ENCODE data around the gene ANKRD66. TPM values are rescaled to one million over a fixed set of nuclear protein-coding genes. Genes with fewer than 3 reads are reported as not detected.
"Not testable (repeated sequence)": the region's sequence is repeated elsewhere in the genome, so short reads cannot be mapped to it uniquely, and the experiment has no call there.

The ANKRD66 gene
- total and polyA plus RNA-seq, 2 donors, result 0.05 to 0.09 TPM

DNA sequence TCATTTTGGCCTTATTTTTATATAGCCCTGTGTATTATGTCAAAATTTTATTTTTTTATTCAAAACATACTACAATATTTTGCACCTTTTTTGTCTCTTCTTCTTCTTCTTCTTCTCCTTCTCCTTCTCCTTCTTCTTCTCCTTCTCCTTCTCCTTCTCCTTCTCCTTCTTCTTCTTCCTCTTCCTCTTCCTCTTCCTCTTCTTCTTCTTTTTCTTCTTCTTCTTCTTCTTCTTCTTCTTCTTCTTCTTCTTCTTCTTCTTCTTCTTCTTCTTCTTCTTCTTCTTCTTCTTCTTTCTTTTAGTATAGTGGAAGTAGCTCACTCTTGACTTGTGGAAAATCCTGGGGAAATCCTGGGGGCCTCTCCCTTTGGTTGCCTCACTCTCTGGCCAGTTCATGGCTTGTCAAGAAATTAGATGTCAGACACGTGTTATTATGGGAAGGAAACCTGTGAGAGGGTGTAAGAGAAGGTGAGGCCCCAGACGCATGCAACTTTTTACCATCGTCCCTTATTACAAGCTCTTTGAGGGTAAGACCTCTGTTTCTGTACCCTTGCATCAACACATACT lies 2.5 kb upstream of the ANKRD66 start:
- not testable (repeated sequence) for H3K9me3 ChIP-seq (ENCODE audit: control insufficient read depth in 2 of 2, insufficient read depth in 1 of 2, low read length in 1 of 2); H3K36me3 ChIP-seq (ENCODE audit: control insufficient read depth in 2 of 2, insufficient read depth in 2 of 2, low read length in 1 of 2); H3K27me3 ChIP-seq (ENCODE audit: control insufficient read depth in 2 of 2, insufficient read depth in 1 of 2, low read length in 1 of 2); H3K4me3 ChIP-seq (ENCODE audit: low read length in 2 of 2); DNase-seq (ENCODE audit: low read depth in 6 of 9, low spot score in 9 of 9); H3K27ac ChIP-seq (ENCODE audit: low read depth in 1 of 2, low read length in 1 of 2); H3K4me1 ChIP-seq (ENCODE audit: control insufficient read depth in 2 of 2, insufficient read depth in 2 of 2, low read length in 2 of 2)
- WGBS, result 92% methylated on average over 3 of the region's 3 CpGs

DNA sequence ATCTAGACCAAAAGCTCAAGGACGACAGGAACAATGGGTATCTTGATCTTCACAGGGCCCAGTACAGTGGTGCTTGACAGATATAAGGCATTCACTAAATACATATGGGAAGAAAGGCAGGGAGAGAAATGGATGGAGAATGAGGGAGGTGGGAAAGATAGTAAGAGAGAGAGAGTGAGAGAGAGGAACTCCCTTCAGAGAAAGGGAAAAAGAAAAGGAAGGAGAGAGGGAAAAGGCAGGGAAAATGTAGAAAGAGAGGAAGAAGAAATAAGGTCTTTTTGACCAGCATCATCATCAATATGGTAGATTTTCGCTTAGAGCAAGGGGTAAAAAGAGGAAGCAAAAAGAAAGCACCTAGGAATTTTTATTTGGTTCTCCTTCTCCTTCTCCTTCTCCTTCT lies 760 bp upstream of the ANKRD66 start:
- no peaks in the 10 kb centered on the region for H3K36me3 ChIP-seq (ENCODE audit: control insufficient read depth in 2 of 2, insufficient read depth in 2 of 2, low read length in 1 of 2)
- no peaks in the 10 kb centered on the region for H3K27me3 ChIP-seq (ENCODE audit: control insufficient read depth in 2 of 2, insufficient read depth in 1 of 2, low read length in 1 of 2)
- WGBS, result 70% methylated on average over 2 of the region's 2 CpGs
- DNase-seq (ENCODE audit: low read depth in 6 of 9, low spot score in 9 of 9), result no peak
- H3K9me3 ChIP-seq (ENCODE audit: control insufficient read depth in 2 of 2, insufficient read depth in 1 of 2, low read length in 1 of 2), result peaks cover 0 to 3% of the 10 kb centered on the region in 2 donors
- H3K27ac ChIP-seq (ENCODE audit: low read depth in 1 of 2, low read length in 1 of 2), result no peak overlapping the region
- no peak overlapping the region for H3K4me3 ChIP-seq (ENCODE audit: low read length in 2 of 2)
- no peaks in the 10 kb centered on the region for H3K4me1 ChIP-seq (ENCODE audit: control insufficient read depth in 2 of 2, insufficient read depth in 2 of 2, low read length in 2 of 2)

DNA sequence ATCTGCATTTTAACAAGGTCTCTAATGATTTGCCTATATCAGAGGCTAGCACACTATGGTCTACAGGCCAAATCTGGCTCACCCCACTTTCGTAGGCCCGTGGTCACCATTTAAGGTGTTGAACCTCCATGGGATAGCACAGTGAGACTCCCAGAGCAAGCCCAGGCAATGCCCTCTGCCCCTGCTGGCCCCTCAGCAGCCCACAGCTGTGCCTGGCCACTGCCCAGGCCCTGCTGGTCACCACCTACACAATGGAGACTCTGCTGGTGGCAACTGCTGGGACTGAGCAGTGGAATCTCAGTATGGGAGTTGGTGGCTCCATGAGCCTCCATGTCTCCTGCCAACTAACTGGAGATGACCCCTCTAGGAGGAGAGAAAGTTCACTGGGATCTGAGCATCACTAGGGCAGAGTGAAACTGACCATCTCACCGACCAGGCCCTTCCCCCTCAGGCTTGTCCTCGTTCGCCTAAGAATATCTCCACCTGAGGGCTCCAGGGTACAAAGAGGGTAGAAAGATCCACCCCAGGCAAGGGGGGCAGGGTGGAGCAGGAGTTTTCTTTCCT lies 2.3 kb downstream of the ANKRD66 start:
- Histone ChIP-seq H3K4me1 (ENCODE audit: control insufficient read depth in 2 of 2, insufficient read depth in 2 of 2, low read length in 2 of 2) (no peaks in the 10 kb centered on the region), H3K9me3 (ENCODE audit: control insufficient read depth in 2 of 2, insufficient read depth in 1 of 2, low read length in 1 of 2) (peaks cover 0 to 3% of the 10 kb centered on the region in 2 donors), H3K4me3 (ENCODE audit: low read length in 2 of 2) (no peak overlapping the region), H3K27ac (ENCODE audit: low read depth in 1 of 2, low read length in 1 of 2) (no peak overlapping the region), H3K27me3 (ENCODE audit: control insufficient read depth in 2 of 2, insufficient read depth in 1 of 2, low read length in 1 of 2) (no peaks in the 10 kb centered on the region), H3K36me3 (ENCODE audit: control insufficient read depth in 2 of 2, insufficient read depth in 2 of 2, low read length in 1 of 2) (no peaks in the 10 kb centered on the region)
- 94% methylated on average over 5 of the region's 5 CpGs for WGBS
- no peak for DNase-seq (ENCODE audit: low read depth in 6 of 9, low spot score in 9 of 9)

DNA sequence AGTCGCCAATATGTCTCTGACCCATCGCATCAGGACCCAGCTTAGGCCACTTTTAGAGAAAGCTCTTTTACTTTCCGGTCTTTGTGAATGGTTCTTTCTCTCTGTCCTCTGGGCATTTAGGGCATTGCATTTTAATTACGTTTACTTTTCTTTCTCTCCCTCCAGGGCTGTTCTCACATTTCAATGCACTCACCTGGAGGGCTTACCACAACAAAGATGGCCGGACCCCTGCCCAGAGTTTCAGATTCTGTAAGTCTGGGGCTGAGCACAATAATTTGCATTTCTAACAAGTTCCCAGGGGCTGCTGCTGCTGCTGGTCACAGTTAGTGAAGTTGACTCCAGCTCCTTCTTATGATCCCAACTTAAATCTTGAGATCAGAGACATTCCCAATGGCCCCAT lies 3.0 kb downstream of the ANKRD66 start:
- no peak overlapping the region for H3K27ac ChIP-seq (ENCODE audit: low read depth in 1 of 2, low read length in 1 of 2)
- no peaks in the 10 kb centered on the region for H3K36me3 ChIP-seq (ENCODE audit: control insufficient read depth in 2 of 2, insufficient read depth in 2 of 2, low read length in 1 of 2)
- H3K9me3 ChIP-seq (ENCODE audit: control insufficient read depth in 2 of 2, insufficient read depth in 1 of 2, low read length in 1 of 2), result peaks cover 0 to 3% of the 10 kb centered on the region in 2 donors
- 97% methylated on average over 5 of the region's 5 CpGs for WGBS
- H3K27me3 ChIP-seq (ENCODE audit: control insufficient read depth in 2 of 2, insufficient read depth in 1 of 2, low read length in 1 of 2), result no peaks in the 10 kb centered on the region
- H3K4me1 ChIP-seq (ENCODE audit: control insufficient read depth in 2 of 2, insufficient read depth in 2 of 2, low read length in 2 of 2), result no peaks in the 10 kb centered on the region
- no peak overlapping the region for H3K4me3 ChIP-seq (ENCODE audit: low read length in 2 of 2)
- DNase-seq (ENCODE audit: low read depth in 6 of 9, low spot score in 9 of 9), result no peak

DNA sequence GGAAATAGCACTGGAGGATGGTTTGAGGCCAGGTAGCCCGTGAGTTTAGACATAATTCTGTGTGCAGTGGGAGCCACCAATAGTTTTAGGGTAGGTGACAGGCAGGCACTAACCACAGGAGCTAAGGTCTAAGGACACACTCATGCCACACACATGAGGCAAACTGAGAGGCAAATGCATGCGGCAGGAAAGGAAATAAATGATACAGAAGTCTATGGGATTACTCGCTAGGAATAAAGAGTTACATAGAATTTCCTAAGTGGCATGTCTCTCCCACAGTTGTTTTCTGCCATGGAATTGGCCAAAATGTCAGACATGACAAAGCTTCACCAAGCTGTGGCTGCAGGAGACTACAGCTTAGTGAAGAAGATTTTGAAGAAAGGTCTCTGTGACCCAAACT lies 4.9 kb downstream of the ANKRD66 start:
- H3K4me3 ChIP-seq (ENCODE audit: low read length in 2 of 2), result no peak overlapping the region
- no peaks in the 10 kb centered on the region for H3K36me3 ChIP-seq (ENCODE audit: control insufficient read depth in 2 of 2, insufficient read depth in 2 of 2, low read length in 1 of 2)
- H3K27me3 ChIP-seq (ENCODE audit: control insufficient read depth in 2 of 2, insufficient read depth in 1 of 2, low read length in 1 of 2), result no peaks in the 10 kb centered on the region
- no peak for DNase-seq (ENCODE audit: low read depth in 6 of 9, low spot score in 9 of 9)
- H3K4me1 ChIP-seq (ENCODE audit: control insufficient read depth in 2 of 2, insufficient read depth in 2 of 2, low read length in 2 of 2), result no peaks in the 10 kb centered on the region
- WGBS, result 98% methylated on average over 3 of the region's 3 CpGs
- peaks cover 0 to 3% of the 10 kb centered on the region in 2 donors for H3K9me3 ChIP-seq (ENCODE audit: control insufficient read depth in 2 of 2, insufficient read depth in 1 of 2, low read length in 1 of 2)
- H3K27ac ChIP-seq (ENCODE audit: low read depth in 1 of 2, low read length in 1 of 2), result no peak overlapping the region

DNA sequence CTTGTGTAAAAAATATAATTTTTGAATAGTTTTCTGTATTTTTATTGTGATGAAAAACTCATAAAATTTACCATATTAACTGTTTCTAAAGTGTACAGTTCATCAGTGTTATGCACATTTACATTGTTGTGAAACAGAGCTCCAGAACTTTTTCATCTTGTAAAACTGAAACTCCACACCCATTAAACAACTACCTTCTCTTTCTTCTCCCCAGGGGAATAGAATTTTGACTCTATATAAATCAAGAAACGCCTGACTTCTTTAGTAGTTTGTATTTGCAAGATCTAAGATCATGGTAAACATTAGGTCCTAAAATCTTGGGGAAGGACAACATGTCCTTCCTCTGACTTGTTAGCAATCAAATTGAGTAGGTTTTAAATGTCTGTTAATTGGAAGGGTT lies 9.1 kb downstream of the ANKRD66 start:
- Histone ChIP-seq H3K9me3 (ENCODE audit: control insufficient read depth in 2 of 2, insufficient read depth in 1 of 2, low read length in 1 of 2) (no peaks in the 10 kb centered on the region), H3K4me1 (ENCODE audit: control insufficient read depth in 2 of 2, insufficient read depth in 2 of 2, low read length in 2 of 2) (no peaks in the 10 kb centered on the region), H3K27me3 (ENCODE audit: control insufficient read depth in 2 of 2, insufficient read depth in 1 of 2, low read length in 1 of 2) (no peaks in the 10 kb centered on the region), H3K27ac (ENCODE audit: low read depth in 1 of 2, low read length in 1 of 2) (no peak overlapping the region), H3K36me3 (ENCODE audit: control insufficient read depth in 2 of 2, insufficient read depth in 2 of 2, low read length in 1 of 2) (no peaks in the 10 kb centered on the region), H3K4me3 (ENCODE audit: low read length in 2 of 2) (no peak overlapping the region)
- no peak for DNase-seq (ENCODE audit: low read depth in 6 of 9, low spot score in 9 of 9)
- WGBS, result 79% methylated on average over 1 of the region's 1 CpG

DNA sequence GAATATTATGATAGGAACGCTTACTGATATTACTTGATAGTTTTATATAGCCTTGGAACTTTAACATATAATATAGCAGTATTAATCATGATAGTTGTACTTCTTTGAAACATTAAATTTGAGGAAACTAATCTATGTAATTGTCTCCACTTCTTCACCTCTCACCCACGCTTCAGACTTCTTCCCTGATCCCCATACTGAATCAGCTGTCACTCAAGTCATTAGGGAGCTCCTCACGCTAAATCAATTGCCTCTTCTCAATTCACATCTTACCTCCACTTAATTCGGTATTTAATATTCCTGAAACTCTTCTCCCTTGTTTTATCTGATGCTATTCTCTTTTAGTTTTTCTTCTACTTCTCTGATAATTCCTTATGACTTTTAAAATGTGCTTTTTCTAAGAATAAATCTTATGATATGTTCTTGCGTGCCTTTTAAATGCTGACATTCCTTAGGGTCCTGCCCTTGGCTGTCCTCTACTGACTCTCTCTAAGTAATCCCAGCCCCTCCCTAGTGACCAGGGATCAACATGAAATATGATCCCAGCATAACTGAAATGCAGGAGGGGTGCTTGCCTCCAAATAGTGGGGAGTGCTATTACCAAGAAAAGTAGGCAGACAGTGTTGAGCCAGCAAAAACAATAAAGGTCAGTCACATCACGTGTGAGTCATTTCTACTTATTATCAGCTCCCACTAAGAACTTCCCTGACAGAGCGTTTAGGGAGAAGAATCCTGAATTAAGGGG lies 9.9 kb downstream of the ANKRD66 start:
- Histone ChIP-seq H3K9me3 (ENCODE audit: control insufficient read depth in 2 of 2, insufficient read depth in 1 of 2, low read length in 1 of 2) (no peaks in the 10 kb centered on the region), H3K4me1 (ENCODE audit: control insufficient read depth in 2 of 2, insufficient read depth in 2 of 2, low read length in 2 of 2) (no peaks in the 10 kb centered on the region), H3K27ac (ENCODE audit: low read depth in 1 of 2, low read length in 1 of 2) (no peak overlapping the region), H3K27me3 (ENCODE audit: control insufficient read depth in 2 of 2, insufficient read depth in 1 of 2, low read length in 1 of 2) (no peaks in the 10 kb centered on the region), H3K4me3 (ENCODE audit: low read length in 2 of 2) (no peak overlapping the region), H3K36me3 (ENCODE audit: control insufficient read depth in 2 of 2, insufficient read depth in 2 of 2, low read length in 1 of 2) (no peaks in the 10 kb centered on the region)
- 93% methylated on average over 7 of the region's 7 CpGs for WGBS
- DNase-seq (ENCODE audit: low read depth in 6 of 9, low spot score in 9 of 9), result no peak

DNA sequence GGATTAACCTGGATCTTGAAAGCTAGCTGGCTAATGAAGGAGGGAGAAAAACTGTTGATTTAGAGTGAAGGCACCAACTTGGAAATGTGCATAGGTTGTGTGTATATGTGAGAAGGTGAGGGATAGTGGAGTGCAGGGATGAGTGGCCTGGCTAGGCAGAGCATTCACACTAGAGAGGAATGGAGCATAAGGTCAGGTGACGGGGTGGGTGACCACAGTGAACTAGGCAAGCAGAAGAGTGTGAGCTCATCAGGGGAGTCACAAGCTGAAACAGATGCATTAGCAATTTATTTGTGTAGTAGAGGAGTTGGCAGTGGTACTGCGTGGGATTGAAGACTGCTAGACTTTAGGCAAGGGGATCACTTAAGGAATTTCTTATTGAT lies 10.5 kb downstream of the ANKRD66 start:
- Histone ChIP-seq H3K27ac (ENCODE audit: low read depth in 1 of 2, low read length in 1 of 2) (no peak overlapping the region), H3K36me3 (ENCODE audit: control insufficient read depth in 2 of 2, insufficient read depth in 2 of 2, low read length in 1 of 2) (no peaks in the 10 kb centered on the region), H3K27me3 (ENCODE audit: control insufficient read depth in 2 of 2, insufficient read depth in 1 of 2, low read length in 1 of 2) (no peaks in the 10 kb centered on the region), H3K4me1 (ENCODE audit: control insufficient read depth in 2 of 2, insufficient read depth in 2 of 2, low read length in 2 of 2) (no peaks in the 10 kb centered on the region), H3K4me3 (ENCODE audit: low read length in 2 of 2) (no peak overlapping the region), H3K9me3 (ENCODE audit: control insufficient read depth in 2 of 2, insufficient read depth in 1 of 2, low read length in 1 of 2) (no peaks in the 10 kb centered on the region)
- 94% methylated on average over 2 of the region's 2 CpGs for WGBS
- no peak for DNase-seq (ENCODE audit: low read depth in 6 of 9, low spot score in 9 of 9)

DNA sequence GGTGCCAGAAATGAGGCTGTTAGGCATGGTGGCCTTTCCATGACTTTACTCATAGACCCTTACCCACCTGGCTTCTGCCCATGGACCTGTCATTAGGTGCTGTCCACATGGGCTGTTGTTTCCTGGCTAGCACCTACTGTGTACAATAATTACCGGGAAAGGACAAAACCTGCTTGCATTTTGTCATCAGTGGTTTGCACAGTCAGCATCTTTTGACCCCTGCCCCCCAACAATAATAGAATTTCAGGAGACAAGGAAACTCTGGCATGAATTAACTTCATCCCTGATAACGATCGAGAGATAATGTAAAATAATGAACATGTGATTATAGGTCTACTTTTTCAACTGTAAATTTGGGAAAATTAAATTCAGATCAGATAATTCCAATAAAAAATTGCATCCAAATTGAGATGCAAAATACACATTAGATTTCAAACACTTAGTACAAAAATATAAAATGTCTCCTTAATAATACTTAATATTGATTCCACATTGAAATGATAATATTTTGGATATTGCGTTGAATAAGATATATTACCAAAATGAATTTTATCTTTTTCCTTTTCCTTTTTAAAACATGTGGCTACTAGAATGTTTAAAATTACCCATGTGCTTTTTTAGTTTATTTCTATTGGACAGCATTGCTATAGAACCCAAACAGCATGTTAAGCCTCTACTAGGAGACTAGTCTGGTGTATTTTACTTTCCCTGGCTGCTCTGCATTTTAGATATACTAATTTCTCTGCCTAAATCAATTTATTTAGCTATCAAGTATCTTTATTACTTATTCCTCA lies 12.4 kb downstream of the ANKRD66 start:
- H3K27ac ChIP-seq (ENCODE audit: low read depth in 1 of 2, low read length in 1 of 2), result no peak overlapping the region
- WGBS, result 97% methylated on average over 4 of the region's 4 CpGs
- no peak for DNase-seq (ENCODE audit: low read depth in 6 of 9, low spot score in 9 of 9)
- no peak overlapping the region for H3K4me3 ChIP-seq (ENCODE audit: low read length in 2 of 2)
- no peaks in the 10 kb centered on the region for H3K36me3 ChIP-seq (ENCODE audit: control insufficient read depth in 2 of 2, insufficient read depth in 2 of 2, low read length in 1 of 2)
- no peaks in the 10 kb centered on the region for H3K9me3 ChIP-seq (ENCODE audit: control insufficient read depth in 2 of 2, insufficient read depth in 1 of 2, low read length in 1 of 2)
- H3K27me3 ChIP-seq (ENCODE audit: control insufficient read depth in 2 of 2, insufficient read depth in 1 of 2, low read length in 1 of 2), result no peaks in the 10 kb centered on the region
- H3K4me1 ChIP-seq (ENCODE audit: control insufficient read depth in 2 of 2, insufficient read depth in 2 of 2, low read length in 2 of 2), result no peaks in the 10 kb centered on the region

Data from thymus (tissue), 11 donors.